Small intestine (tissue), 7 donors: Measurements from ENCODE around the gene AUTS2. TPM values are rescaled to one million over a fixed set of nuclear protein-coding genes. Genes with fewer than 3 reads are reported as not detected.

Experiments
- DNase-seq, 2 donors: peaks; one replicate each; pipeline versions ENCODE4 v3.0.0 to v3.0.0-alpha.2; 2013
- FAIRE-seq: peaks from 2 replicates; lab custom pipeline; 2012; peaks lifted over from hg19 to GRCh38; lab: Jason Lieb, UNC
- H3K27ac ChIP-seq, 3 donors: one replicate each; pipeline ENCODE4 v1.5.1; 2013; ENCODE audit warnings: low read length in 2 of 3, mild to moderate bottlenecking in 2 of 3, control low read depth in 1 of 3, inconsistent platforms in 1 of 3, low read depth in 1 of 3, moderate library complexity in 1 of 3
- H3K27me3 ChIP-seq, 3 donors: one replicate each; pipeline ENCODE4 v1.6.1; 2013; ENCODE audit warnings: low read length in 3 of 3, inconsistent platforms in 1 of 3; ENCODE audit not compliant: control insufficient read depth in 3 of 3, insufficient read depth in 3 of 3
- H3K36me3 ChIP-seq, 3 donors: one replicate each; pipeline ENCODE4 v1.6.1; 2013; ENCODE audit warnings: low read length in 3 of 3, inconsistent platforms in 1 of 3, low read depth in 1 of 3, mild to moderate bottlenecking in 1 of 3, moderate library complexity in 1 of 3; ENCODE audit not compliant: control insufficient read depth in 3 of 3, insufficient read depth in 2 of 3
- H3K4me1 ChIP-seq, 3 donors: one replicate each; pipeline ENCODE4 v1.6.1; 2013; ENCODE audit warnings: low read length in 2 of 3, inconsistent platforms in 1 of 3, low read depth in 1 of 3, mild to moderate bottlenecking in 1 of 3, moderate library complexity in 1 of 3; ENCODE audit not compliant: control insufficient read depth in 3 of 3, insufficient read depth in 2 of 3
- H3K4me3 ChIP-seq, 3 donors: one replicate each; pipeline ENCODE4 v1.5.1; 2013; ENCODE audit warnings: low read length in 3 of 3, control low read depth in 1 of 3, inconsistent platforms in 1 of 3, low read depth in 1 of 3, mild to moderate bottlenecking in 1 of 3, moderate library complexity in 1 of 3
- H3K9me3 ChIP-seq, 2 donors: one replicate each; pipeline ENCODE4 v1.6.1; 2013; ENCODE audit warnings: low read depth in 1 of 2, low read length in 1 of 2; ENCODE audit not compliant: control insufficient read depth in 2 of 2, insufficient read depth in 1 of 2
- WGBS, 3 donors: extraction: QIAGEN DNeasy Blood & Tissue Kit; methylation state at CpG; one replicate each; pipeline ENCODE4 v1.1.7; 2013; 5-methylcytosine and 5-hydroxymethylcytosine counted together
- polyA plus RNA-seq, 4 donors: library from polyadenylated mRNA; stranded (reverse) in 3 of 4; unstranded in 1 of 4; fragments of 200-250 nt in 3 of 4; fragments of 120-200 nt in 1 of 4; gene quantifications; one replicate each; pipeline versions ENCODE4 v1.2.1 to v1.2.3, GENCODE V29; 2013
- donor health status: healthy with polysubstance abuse.
- donor health status: control.
- donor health status: control.
- donor health status: Bipolar disorder and iron deficiency.
- donor health status: healthy.

Gene AUTS2
- polyA plus RNA-seq, 4 donors: 4.9 to 43.5 (median 13.6) TPM

GRCh38 chr7:70321016-70321590, 722.8 kb downstream of the AUTS2 start:
- FAIRE-seq: no peak
- H3K4me1 ChIP-seq: no peaks in the 10 kb centered on the region
- no peak for DNase-seq
- no peak overlapping the region for H3K27ac ChIP-seq
- H3K4me3 ChIP-seq: no peak overlapping the region
- WGBS, 3 donors: 90 to 94% (median 93%) methylated on average over 6 of the region's 6 CpGs
- H3K36me3 ChIP-seq: no peaks in the 10 kb centered on the region
- H3K9me3 ChIP-seq: no peaks in the 10 kb centered on the region
- H3K27me3 ChIP-seq: no peaks in the 10 kb centered on the region

GRCh38 chr7:70322856-70323255, 724.6 kb downstream of the AUTS2 start:
- Histone ChIP-seq H3K27ac (no peak overlapping the region), H3K9me3 (no peaks in the 10 kb centered on the region), H3K36me3 (no peaks in the 10 kb centered on the region), H3K4me3 (no peak overlapping the region), H3K4me1 (no peaks in the 10 kb centered on the region), H3K27me3 (no peaks in the 10 kb centered on the region)
- FAIRE-seq (no peak), DNase-seq (no peak)
- 73 to 87% (median 83%) methylated on average over 1 of the region's 1 CpG for WGBS, 3 donors

- FAIRE-seq (no peak), DNase-seq (peak in 1 of 2 donors; percentile 2)
- Histone ChIP-seq H3K4me1 (no peaks in the 10 kb centered on the region), H3K36me3 (no peaks in the 10 kb centered on the region), H3K27ac (no peak overlapping the region), H3K27me3 (no peaks in the 10 kb centered on the region), H3K4me3 (no peak overlapping the region), H3K9me3 (no peaks in the 10 kb centered on the region)
- 62 to 69% (median 65%) methylated on average over 2 of the region's 2 CpGs for WGBS, 3 donors
These were observed 727.3 kb downstream of the AUTS2 start for GRCh38 chr7:70325509-70326101.

- Histone ChIP-seq H3K27me3 (no peaks in the 10 kb centered on the region), H3K4me1 (no peaks in the 10 kb centered on the region), H3K9me3 (no peaks in the 10 kb centered on the region), H3K4me3 (no peak overlapping the region), H3K27ac (no peak overlapping the region), H3K36me3 (no peaks in the 10 kb centered on the region)
- no peak for FAIRE-seq
- DNase-seq: no peak
- WGBS, 3 donors: 93 to 97% (median 96%) methylated on average over 2 of the region's 2 CpGs
These were observed 736.0 kb downstream of the AUTS2 start for GRCh38 chr7:70334295-70334694.

- Histone ChIP-seq H3K27ac (no peak overlapping the region), H3K27me3 (no peaks in the 10 kb centered on the region), H3K36me3 (no peaks in the 10 kb centered on the region), H3K9me3 (no peaks in the 10 kb centered on the region), H3K4me3 (no peak overlapping the region), H3K4me1 (no peaks in the 10 kb centered on the region)
- FAIRE-seq: no peak
- no peak for DNase-seq
- WGBS, 3 donors: 60 to 89% (median 66%) methylated on average over 2 of the region's 2 CpGs
These were observed 736.6 kb downstream of the AUTS2 start for GRCh38 chr7:70334871-70335270.

GRCh38 chr7:70336536-70336935, 738.3 kb downstream of the AUTS2 start:
- no peaks in the 10 kb centered on the region for H3K36me3 ChIP-seq
- no peak for DNase-seq
- no peaks in the 10 kb centered on the region for H3K9me3 ChIP-seq
- no peak for FAIRE-seq
- H3K27me3 ChIP-seq: no peaks in the 10 kb centered on the region
- no peak overlapping the region for H3K27ac ChIP-seq
- H3K4me3 ChIP-seq: no peak overlapping the region
- WGBS, 3 donors: 78 to 88% (median 79%) methylated on average over 3 of the region's 3 CpGs
- H3K4me1 ChIP-seq: no peaks in the 10 kb centered on the region

GRCh38 chr7:70338015-70338414, 739.7 kb downstream of the AUTS2 start:
- DNase-seq (no peak), FAIRE-seq (no peak)
- Histone ChIP-seq H3K27ac (no peak overlapping the region), H3K9me3 (no peaks in the 10 kb centered on the region), H3K4me1 (no peaks in the 10 kb centered on the region), H3K36me3 (no peaks in the 10 kb centered on the region), H3K4me3 (no peak overlapping the region), H3K27me3 (no peaks in the 10 kb centered on the region)
- 89 to 97% (median 95%) methylated on average over 1 of the region's 1 CpG for WGBS, 3 donors

GRCh38 chr7:70340236-70340635, 742.0 kb downstream of the AUTS2 start:
- no peaks in the 10 kb centered on the region for H3K27me3 ChIP-seq
- H3K36me3 ChIP-seq: no peaks in the 10 kb centered on the region
- H3K27ac ChIP-seq: no peak overlapping the region
- H3K9me3 ChIP-seq: no peaks in the 10 kb centered on the region
- no peak overlapping the region for H3K4me3 ChIP-seq
- WGBS, 3 donors: 93 to 97% (median 94%) methylated on average over 3 of the region's 3 CpGs
- DNase-seq: no peak
- FAIRE-seq: no peak
- H3K4me1 ChIP-seq: peaks cover 0 to 3% (median 0%) of the 10 kb centered on the region in 3 donors

GRCh38 chr7:70341446-70341845, 743.2 kb downstream of the AUTS2 start:
- DNase-seq (no peak), FAIRE-seq (no peak)
- no peaks in the 10 kb centered on the region for H3K36me3 ChIP-seq
- H3K4me3 ChIP-seq: no peak overlapping the region
- no peaks in the 10 kb centered on the region for H3K27me3 ChIP-seq
- H3K9me3 ChIP-seq: no peaks in the 10 kb centered on the region
- WGBS, 3 donors: 92 to 93% (median 92%) methylated on average over 2 of the region's 2 CpGs
- H3K4me1 ChIP-seq: peaks cover 0 to 3% (median 0%) of the 10 kb centered on the region in 3 donors
- H3K27ac ChIP-seq: no peak overlapping the region
